Calu3 (cell line): Measurements from ENCODE around the gene ULBP1. TPM values are rescaled to one million over a fixed set of nuclear protein-coding genes. Genes with fewer than 3 reads are reported as not detected.
A peak's percentile ranks its signal among the peaks of the same experiment; 100 is the strongest.
"Not testable (repeated sequence)": the region's sequence is repeated elsewhere in the genome, so short reads cannot be mapped to it uniquely, and the experiment has no call there.

Experiments used
- BruUV-seq: library from RNA; stranded (reverse); fragments of 400-500 nt; replicated peaks from 2 replicates; lab custom pipeline; 2021; lab: Mats Ljungman, UMichigan
- CTCF ChIA-PET: fragments of 300-600 bp; sonication (Branson Sonifier 250); formaldehyde crosslinking; loops from one replicate; lab custom pipeline; 2022; ENCODE audit warnings: antibody characterized with exemption; lab: Charles Lee
- DNase-seq: peaks from one replicate; pipeline ENCODE4 v3.0.0; 2022
- H3K27ac Mint-ChIP-seq: one replicate; pipeline ENCODE4 v1.8.0; 2022; ENCODE audit warnings: mixed read lengths; ENCODE audit not compliant: unreplicated experiment
- H3K27me3 Mint-ChIP-seq: one replicate; pipeline ENCODE4 v1.8.0; 2022; ENCODE audit warnings: mixed read lengths; ENCODE audit not compliant: unreplicated experiment
- H3K36me3 Mint-ChIP-seq: one replicate; pipeline ENCODE4 v1.8.0; 2022; ENCODE audit warnings: mild to moderate bottlenecking, moderate library complexity, mixed read lengths; ENCODE audit not compliant: insufficient read depth, unreplicated experiment
- H3K4me1 Mint-ChIP-seq: one replicate; pipeline ENCODE4 v1.8.0; 2022; ENCODE audit warnings: mild to moderate bottlenecking, low read depth, mixed read lengths; ENCODE audit not compliant: unreplicated experiment
- H3K4me3 Mint-ChIP-seq: one replicate; pipeline ENCODE4 v1.8.0; 2022; ENCODE audit warnings: mild to moderate bottlenecking, low read depth, moderate library complexity, mixed read lengths; ENCODE audit not compliant: unreplicated experiment
- H3K9me3 Mint-ChIP-seq: one replicate; pipeline ENCODE4 v1.8.0; 2022; ENCODE audit warnings: low read depth, mixed read lengths; ENCODE audit not compliant: unreplicated experiment
- intact Hi-C: fragments of 100-400 bp; cut with micrococcal nuclease; formaldehyde crosslinking; loops from one replicate; pipeline ENCODE4 v1.10.0; 2022; ENCODE audit not compliant: unreplicated experiment
- total RNA-seq: library from RNA; stranded (reverse); gene quantifications from 2 replicates; pipeline ENCODE4 v1.2.3, GENCODE V29; 2022
- TF ChIP-seq, protein P1 (sequence below): fragments of 200-600 bp; IDR thresholded peaks from one replicate; pipeline ENCODE4 v1.8.0; 2022; ENCODE audit warnings: antibody characterized with exemption; ENCODE audit not compliant: unreplicated experiment

The ULBP1 gene
- total RNA-seq, 1 experiment from 2014 or later: 2.5 TPM

DNA sequence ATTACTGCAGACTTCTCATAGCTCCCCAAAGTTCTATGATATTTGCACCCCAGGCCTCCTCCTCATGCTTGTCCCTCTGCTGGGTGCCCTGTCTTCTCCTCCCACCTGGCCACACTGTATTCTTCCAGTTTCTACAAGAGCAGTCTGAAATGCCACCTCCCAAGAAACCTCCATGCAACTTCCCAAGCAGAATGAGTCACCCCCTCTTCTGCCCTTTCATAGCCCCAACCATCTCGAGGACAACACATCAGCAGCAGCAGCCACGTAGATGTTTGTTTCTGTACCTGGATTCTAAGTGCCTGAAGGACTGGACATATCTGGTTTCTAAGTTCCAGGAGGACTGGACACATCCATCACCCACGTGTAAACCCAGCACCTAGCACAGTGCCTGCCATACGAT, 28.5 kb upstream of the ULBP1 start:
- CTCF ChIA-PET: no interaction called here
- Mint-ChIP-seq H3K4me1 (peaks cover 10% of the 10 kb centered on the region), H3K27ac (no peak overlapping the region), H3K9me3 (no peaks in the 10 kb centered on the region), H3K36me3 (peaks cover 21% of the 10 kb centered on the region), H3K27me3 (peaks cover 96% of the 10 kb centered on the region), H3K4me3 (no peak overlapping the region)
- intact Hi-C loops: loop anchor here (2.0 to 10.0 kb wide), 2 partner anchors 82 to 460 kb away; no protein-coding TSS in a partner anchor
- no TSS peak for BruUV-seq
- TF ChIP-seq, protein P1, sequence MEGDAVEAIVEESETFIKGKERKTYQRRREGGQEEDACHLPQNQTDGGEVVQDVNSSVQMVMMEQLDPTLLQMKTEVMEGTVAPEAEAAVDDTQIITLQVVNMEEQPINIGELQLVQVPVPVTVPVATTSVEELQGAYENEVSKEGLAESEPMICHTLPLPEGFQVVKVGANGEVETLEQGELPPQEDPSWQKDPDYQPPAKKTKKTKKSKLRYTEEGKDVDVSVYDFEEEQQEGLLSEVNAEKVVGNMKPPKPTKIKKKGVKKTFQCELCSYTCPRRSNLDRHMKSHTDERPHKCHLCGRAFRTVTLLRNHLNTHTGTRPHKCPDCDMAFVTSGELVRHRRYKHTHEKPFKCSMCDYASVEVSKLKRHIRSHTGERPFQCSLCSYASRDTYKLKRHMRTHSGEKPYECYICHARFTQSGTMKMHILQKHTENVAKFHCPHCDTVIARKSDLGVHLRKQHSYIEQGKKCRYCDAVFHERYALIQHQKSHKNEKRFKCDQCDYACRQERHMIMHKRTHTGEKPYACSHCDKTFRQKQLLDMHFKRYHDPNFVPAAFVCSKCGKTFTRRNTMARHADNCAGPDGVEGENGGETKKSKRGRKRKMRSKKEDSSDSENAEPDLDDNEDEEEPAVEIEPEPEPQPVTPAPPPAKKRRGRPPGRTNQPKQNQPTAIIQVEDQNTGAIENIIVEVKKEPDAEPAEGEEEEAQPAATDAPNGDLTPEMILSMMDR: no peak
- no peak for DNase-seq

- no TSS peak for BruUV-seq
- TF ChIP-seq, protein P1: no peak
- intact Hi-C loops: loop anchor here (2.0 to 10.0 kb wide), 2 partner anchors 81 to 459 kb away; no protein-coding TSS in a partner anchor
- CTCF ChIA-PET: no interaction called here
- Mint-ChIP-seq H3K9me3 (no peaks in the 10 kb centered on the region), H3K27ac (no peak overlapping the region), H3K27me3 (peaks cover 95% of the 10 kb centered on the region), H3K36me3 (peaks cover 21% of the 10 kb centered on the region), H3K4me3 (no peak overlapping the region), H3K4me1 (peaks cover 10% of the 10 kb centered on the region)
- DNase-seq: no peak
Observed at GRCh38 chr6:149935668-149936067, 28.1 kb upstream of the ULBP1 start.

DNA sequence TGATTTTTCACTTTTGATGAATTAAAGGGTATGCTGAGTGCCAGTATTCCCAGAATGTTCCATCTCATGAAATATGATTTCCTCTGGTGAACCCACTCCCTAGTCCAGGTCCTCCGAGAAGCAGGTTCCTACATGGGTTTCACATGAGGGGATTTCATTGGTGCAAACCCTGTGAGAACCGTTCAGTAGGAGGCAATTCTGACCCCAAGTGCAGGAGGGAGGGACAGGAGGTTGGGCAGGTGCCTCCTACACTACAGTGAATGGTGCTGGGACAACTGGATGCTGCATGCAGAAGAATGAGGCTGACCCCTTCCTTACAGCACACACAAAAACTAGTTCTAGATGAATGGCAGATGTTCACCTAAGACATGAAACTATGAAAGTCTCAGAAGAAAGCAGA, 27.0 kb upstream of the ULBP1 start:
- no TSS peak for BruUV-seq
- CTCF ChIA-PET: no interaction called here
- H3K4me1 Mint-ChIP-seq: peaks cover 10% of the 10 kb centered on the region
- H3K36me3 Mint-ChIP-seq: peaks cover 24% of the 10 kb centered on the region
- H3K27me3 Mint-ChIP-seq: peaks cover 86% of the 10 kb centered on the region
- DNase-seq: no peak
- intact Hi-C loops: loop anchor here (10.0 kb wide), 1 partner anchor 458 kb away; no protein-coding TSS in a partner anchor
- no peak overlapping the region for H3K27ac Mint-ChIP-seq
- no peak overlapping the region for H3K4me3 Mint-ChIP-seq
- no peaks in the 10 kb centered on the region for H3K9me3 Mint-ChIP-seq
- TF ChIP-seq, protein P1: no peak

DNA sequence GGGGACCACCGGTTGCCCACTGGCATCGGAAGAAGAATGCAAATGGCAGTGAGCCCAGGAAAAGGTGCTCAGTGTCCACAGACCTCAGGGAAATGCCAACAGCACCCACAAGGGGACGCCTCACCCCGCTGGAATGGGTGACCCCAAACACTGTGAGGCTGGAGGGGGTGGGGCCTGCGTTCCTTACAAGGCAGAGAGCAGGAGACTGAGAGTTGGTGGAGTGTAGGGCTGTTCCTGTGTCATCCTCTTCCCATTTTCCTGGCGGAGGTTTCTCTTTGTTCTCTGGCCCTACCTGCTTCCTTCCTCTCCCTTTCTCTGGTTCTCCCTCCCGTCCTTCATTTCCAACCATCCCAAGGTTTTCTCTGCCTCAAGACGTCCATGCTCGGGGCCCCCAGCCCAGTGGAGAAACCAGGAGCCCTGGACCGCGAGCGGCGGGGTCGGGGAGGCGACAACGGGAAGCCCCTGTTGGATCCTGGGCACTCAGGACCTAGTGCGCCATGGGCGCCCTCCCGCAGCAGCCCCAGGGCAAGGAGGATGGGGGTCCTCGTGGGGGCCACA, 25.7 kb upstream of the ULBP1 start:
- BruUV-seq, CTCF ChIA-PET: not testable (repeated sequence)

More for the DNA sequence above, 25.7 kb upstream of the ULBP1 start:
- not testable (repeated sequence) for DNase-seq, H3K9me3 Mint-ChIP-seq, H3K27ac Mint-ChIP-seq, H3K4me1 Mint-ChIP-seq
- Mint-ChIP-seq H3K4me3 (peak overlapping the region; percentile 66), H3K36me3 (peaks cover 35% of the 10 kb centered on the region), H3K27me3 (peaks cover 73% of the 10 kb centered on the region)
- intact Hi-C loops: loop anchor here (10.0 kb wide), 1 partner anchor 457 kb away; no protein-coding TSS in a partner anchor
